ENCODE results near the gene SATB1.
A peak's percentile ranks its signal among the peaks of the same experiment; 100 is the strongest.

DNA sequence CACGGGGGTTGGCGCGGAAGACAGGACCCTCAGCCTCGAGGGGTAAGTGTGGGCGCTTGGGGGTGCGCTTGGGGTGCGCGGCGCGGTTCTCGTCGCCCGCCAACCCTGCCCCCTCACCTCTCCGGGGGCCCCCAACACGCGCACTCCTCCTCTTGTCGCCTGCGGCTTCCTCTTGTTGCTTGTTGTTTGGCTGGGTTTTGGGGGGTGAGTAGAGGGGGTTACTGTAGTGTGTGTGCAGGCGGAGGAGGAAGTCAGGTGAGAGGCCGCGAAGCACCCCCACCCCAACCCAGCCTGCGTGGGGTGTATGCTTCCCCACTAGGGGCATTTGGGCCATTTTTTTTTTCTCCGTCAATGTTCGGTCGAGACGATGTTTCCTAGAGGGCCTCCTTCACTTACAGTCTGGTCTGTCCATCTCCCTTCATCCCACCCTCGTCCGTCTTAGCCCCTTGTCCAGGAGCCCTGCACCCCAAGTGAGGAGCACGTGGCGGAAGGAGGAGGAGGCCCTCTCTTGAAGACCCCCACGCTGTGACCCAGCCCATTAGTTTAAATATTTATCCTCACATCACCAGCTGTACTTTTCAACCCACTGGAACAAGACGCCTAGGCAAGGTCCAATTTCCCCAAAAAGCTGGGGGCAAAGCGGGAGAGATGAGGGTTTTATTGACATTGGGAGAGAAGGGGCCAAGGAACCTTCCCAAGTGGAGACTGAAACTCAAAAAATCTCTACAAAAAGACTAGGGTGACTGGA, 20.4 kb upstream of the SATB1 start:
- TF ChIP-seq CTCF (conservative IDR thresholded peaks at IDR 0.05; ENCODE audit: low read length): peak; percentile 48
- TF ChIP-seq EZH2phosphoT487 (IDR thresholded peaks at IDR 0.05; ENCODE audit: borderline replicate concordance): no peak
